NCI-H2029 (cell line): Measurements from ENCODE around the gene CCDC107.

Experiments used
- DNase-seq: peaks from one replicate; lab custom pipeline; 2025; lab: John Stamatoyannopoulos, UW

CCDC107 gene

DNA sequence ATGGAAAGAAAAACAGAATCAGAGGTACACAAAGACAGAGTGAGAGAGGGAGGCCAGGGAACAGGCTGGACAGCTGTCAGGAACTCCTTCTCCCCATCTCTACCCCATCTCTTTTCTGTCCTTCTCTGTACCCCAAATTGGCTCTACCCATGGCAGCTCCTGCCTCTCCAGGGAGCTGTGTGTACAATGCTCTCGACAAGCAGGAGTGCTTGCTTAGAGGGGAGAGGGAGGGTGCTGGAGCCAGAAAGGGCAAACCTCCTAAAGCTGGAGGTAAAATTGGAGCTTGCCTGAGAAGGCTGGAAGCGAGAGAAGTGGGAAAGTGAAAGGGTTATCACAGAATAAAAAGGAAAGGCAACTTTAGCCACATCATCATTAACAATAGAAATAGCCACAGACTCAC lies 25.2 kb downstream of the CCDC107 start:
- no peak for DNase-seq

DNA sequence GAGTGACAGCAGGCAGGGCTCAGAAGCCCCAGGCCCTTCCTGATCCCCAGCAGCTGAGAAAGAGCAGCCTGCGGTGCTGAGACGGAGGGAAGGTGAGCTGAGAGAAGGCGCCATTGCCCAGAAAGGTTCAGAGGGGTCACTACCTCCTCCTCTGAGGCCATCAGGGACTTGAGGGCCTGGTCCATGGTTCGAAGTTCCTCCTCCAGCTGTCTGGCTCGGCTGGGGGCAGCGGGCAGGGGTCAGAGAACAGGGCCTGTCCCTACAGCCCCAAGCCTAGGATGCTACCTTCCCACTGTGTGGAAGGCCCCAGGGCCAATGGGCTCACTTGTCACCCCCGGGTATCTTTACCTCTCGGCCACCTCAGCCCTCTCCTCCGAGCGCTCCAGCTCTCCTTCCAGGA lies 26.8 kb downstream of the CCDC107 start:
- no peak for DNase-seq

GRCh38 chr9:35685506-35685905 lies 27.4 kb downstream of the CCDC107 start:
- DNase-seq: no peak

DNA sequence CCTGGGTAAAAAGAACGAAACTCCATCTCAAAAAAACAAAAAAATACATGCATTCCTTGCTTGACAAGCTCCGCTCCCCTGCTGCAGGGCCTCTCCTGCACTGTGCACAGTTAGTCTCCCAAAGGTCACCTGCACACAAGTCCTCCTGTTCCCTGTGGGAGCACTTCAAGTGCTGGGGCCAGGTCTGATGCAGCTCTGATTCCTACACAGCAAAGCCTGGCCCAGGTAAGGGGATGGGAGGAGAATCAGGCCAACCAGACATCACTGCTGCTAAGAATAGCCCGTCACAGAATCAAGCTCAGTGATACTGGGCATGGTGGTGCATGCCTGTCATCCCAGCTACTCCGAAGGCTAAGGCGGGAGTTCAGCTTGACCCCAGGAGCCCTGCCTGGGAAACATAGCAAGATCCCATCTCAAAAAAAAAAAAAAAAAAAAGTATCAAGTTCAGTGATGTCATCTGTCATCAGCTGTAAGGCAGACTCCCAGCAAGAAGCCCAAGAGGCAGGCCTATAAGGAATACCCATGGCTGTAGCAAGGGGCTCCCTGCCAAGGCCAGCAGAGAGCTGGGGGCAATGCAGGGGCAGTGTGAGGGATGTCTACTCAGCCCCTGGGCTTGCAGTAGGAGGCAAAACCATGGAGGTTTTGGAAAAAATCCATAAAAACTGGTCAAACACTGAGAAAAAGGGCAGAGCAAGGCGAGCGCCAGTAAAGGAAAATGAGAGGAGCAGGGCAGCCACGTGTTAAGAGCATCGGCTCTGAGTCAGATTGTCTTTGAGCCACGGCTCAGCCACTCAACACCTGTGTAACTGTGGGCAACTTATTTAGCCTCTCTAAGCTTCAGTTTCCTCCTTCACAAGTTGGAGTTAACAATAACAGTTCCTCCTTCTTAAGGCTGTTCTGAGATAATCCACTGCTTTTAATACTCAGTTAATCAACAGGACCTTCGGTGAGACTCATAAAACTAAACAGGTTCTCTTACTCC lies 28.4 kb downstream of the CCDC107 start:
- no peak for DNase-seq

DNA sequence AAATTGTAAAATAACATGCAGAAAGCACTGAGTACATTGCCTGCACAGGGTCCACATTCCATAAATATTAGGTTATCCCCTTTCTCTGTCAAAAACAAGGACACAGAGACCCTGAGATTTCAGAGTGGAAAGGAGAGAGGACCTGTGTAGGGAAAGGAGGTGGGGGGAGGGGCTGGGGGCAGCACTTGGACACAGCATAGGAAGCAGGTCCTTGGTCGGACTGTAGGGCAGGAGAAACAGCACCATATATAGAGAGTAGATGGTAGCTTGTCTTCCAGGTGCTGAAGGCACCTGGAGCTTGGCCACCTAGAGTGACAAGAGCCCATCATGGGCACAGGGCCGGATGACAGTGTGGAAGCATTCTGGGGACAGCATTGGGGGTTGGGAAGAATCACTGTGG lies 29.2 kb downstream of the CCDC107 start:
- DNase-seq: no peak

- no peak for DNase-seq
Measured at GRCh38 chr9:35687972-35688557, 30.0 kb downstream of the CCDC107 start.

DNA sequence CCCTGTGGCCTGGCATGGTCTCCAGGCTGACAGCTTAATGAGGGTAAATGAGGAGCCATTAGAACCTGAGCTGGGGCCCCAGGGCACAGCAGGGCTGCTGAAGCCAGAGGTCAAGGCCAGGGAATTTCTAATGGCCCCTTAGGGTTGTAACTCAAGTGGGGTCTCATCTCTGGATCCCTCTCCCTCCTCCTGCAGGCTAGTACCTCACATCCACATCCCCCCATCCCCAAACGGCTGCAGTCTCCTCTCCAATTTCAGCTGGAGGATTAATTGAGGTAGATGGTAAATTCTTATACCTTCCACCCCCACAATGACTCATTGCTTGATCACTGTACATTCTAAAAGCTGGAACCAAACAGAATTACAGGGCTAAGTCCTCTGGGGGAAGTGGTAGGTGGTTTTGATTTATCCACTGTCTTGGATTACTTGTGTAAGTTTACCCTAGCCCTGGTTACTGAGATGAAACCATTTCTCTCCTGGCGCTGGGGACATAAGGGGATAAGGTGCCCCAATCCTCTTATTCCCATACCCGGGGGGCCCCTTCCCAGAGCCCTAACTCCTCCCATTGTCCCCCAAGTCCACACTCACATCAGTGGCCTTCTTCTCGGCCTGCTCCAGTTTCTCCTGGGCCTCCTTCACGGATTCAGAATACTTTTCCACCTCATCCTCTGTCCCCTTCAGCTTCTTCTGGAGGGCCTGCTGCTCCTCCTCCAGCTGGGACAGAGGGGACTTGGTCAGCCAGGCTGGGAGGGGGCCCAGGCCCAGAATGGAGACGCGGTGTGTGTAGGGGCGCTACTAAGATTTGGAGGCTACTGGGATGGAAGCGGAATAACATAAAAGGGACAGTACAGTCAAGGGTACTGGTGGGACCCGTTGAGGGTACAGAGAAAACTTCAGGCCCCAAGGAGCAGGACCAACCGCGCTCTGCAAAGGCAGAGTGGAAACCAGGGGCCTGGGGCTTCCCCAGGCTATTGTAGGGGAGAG lies 30.8 kb downstream of the CCDC107 start:
- DNase-seq: no peak

- no peak for DNase-seq
Measured at GRCh38 chr9:35689542-35690293, 31.6 kb downstream of the CCDC107 start, which contains the start of gene TPM2. TSS of gene TPM2 (minus strand) at chr9:35689925. CDS start at chr9:35689817, 108 bp downstream.

GRCh38 chr9:35690294-35690613 lies 32.2 kb downstream of the CCDC107 start:
- DNase-seq: no peak

GRCh38 chr9:35690614-35691333 lies 32.7 kb downstream of the CCDC107 start:
- DNase-seq: peak; percentile 30

- DNase-seq: no peak
Measured at GRCh38 chr9:35691334-35691650, 33.2 kb downstream of the CCDC107 start.

GRCh38 chr9:35691757-35692301 lies 33.7 kb downstream of the CCDC107 start:
- no peak for DNase-seq

DNA sequence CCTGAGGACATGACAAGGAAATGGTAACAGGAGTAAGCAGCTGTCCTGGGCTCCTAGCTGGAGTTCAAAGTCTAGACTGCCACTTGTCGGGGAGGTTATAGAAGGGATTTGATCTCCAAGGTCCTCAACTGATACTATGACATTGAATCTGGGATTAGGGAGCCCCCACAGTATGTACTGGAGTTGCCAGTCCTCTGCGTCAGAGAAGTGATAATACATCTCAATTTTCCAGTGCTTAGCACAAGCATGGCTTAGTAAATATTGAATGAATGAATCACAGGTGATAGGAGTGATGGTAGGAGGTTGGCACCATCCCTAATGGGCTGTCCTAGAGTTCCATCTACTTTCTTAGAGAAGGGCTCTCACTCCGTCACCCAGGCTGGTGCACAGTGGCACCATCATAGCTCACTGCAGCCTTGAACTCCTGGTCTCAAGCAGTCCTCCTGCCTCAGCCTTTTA lies 37.9 kb downstream of the CCDC107 start:
- no peak for DNase-seq

- peak; percentile 14 for DNase-seq
Measured at GRCh38 chr9:35696520-35697215, 38.6 kb downstream of the CCDC107 start.

DNA sequence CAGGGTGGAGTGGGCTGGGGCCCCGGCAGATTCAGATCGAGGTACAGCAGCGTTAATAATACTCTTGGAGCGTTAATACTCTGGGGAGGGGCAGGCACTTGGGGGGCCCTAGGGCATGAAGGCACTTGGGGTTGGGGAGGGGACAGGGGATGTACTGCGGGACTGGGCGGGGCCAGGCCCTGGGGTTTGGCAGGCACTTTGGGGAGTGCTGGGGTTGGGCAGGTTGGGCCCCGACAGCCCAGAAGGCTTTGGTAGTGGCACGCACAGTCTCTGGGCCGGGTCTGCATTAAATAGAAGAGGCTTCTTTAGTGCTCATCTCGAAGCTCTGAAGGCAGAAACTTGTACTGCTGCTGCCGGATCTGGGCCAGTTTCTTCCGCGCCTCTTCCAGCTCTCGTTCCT lies 39.4 kb downstream of the CCDC107 start:
- no peak for DNase-seq

DNA sequence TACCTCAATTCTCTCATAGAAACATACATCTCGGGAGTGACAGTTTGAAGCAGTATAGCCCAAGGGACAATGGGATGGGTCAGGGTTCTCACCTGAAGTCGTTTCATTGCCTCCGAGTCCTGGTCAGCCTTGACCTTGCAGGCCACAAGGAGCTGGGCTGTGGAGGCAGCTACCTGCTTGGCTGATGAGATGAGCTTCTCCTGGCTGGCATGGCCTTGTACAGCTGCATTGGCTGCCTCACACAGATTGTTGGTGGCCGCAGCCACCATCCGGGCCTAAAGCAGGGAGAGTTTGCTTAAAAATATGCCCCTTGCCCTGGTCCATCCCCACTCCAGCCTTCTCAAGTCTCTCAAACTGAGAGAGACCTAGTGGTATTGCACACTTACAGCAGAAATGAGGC lies 40.1 kb downstream of the CCDC107 start:
- DNase-seq: no peak

- no peak for DNase-seq
Measured at GRCh38 chr9:35700031-35700430, 41.9 kb downstream of the CCDC107 start.

GRCh38 chr9:35700942-35701341 lies 42.9 kb downstream of the CCDC107 start:
- DNase-seq: no peak

DNA sequence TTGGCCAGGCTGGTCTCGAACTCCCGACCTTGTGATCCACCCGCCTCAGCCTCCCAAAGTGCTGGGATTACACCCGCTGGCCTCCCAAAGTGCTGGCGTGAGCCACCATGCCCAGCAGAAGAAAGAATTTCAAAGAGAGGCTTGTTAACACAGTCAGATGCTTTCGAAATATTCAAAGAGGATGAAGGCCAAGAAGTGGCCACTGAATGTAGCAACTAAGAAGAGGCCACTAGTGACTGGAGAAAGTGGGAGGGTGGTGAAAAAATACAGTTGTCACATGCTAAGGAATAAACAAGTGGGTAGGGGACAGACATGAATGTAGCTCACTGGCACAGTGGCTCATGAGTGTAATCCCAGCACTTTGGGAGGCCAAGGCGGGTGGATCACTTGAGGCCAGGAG lies 44.6 kb downstream of the CCDC107 start:
- no peak for DNase-seq
